ENCODE data around the gene FGF14.

Gene FGF14

DNA sequence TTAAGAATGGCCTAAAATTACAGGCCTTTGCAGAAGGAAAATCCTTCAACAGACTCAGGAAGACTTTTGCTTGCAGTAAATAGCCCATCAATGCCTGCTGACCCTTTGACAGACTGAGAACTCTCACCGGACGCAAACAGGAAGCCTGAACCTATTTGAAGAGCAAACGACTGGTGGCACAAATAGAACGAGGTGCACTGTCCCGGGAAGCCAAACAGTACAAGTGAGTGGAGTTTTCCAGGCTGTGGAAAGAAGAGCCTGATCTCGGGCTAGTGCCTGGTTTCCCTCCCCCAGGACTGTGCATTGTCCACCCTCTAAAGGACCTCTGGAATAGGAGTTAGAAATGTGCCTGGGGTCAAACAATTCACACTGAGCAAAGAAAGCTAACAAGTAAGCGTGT lies 165.5 kb downstream of the FGF14 start:
- Histone ChIP-seq H3K9me3 (ENCODE audit: control insufficient read depth, insufficient read depth, low read depth, low read length) (no peaks in the 10 kb centered on the region), H3K4me1 (ENCODE audit: control insufficient read depth, insufficient read depth, low read length) (no peaks in the 10 kb centered on the region), H3K27ac (ENCODE audit: extremely low read depth, low read depth, low read length) (no peak overlapping the region), H3K36me3 (ENCODE audit: control insufficient read depth in 2 of 2, insufficient read depth in 1 of 2, low read length in 2 of 2) (no peaks in the 10 kb centered on the region), H3K4me3 (ENCODE audit: low read depth, low read length) (no peak overlapping the region)
- CTCF ChIA-PET: interaction anchor here (0.6 kb wide), 1 partner anchor 105 kb away, joined by 3 read pairs; no protein-coding TSS in a partner anchor
- TF ChIP-seq ZNF221 (tag by site-specific recombination; IDR thresholded peaks at IDR 0.05; ENCODE audit: borderline replicate concordance) (no peak), MZF1 (tag by site-specific recombination; IDR thresholded peaks at IDR 0.05; ENCODE audit: borderline replicate concordance) (no peak), ZNF248 (tag by site-specific recombination; IDR thresholded peaks at IDR 0.05) (no peak), KLF16 (tag by site-specific recombination; IDR thresholded peaks at IDR 0.05) (no peak), TRIM28 (IDR thresholded peaks at IDR 0.05; ENCODE audit: borderline replicate concordance, low read length) (no peak), ZNF239 (tag by site-specific recombination; IDR thresholded peaks at IDR 0.05) (no peak), ZNF513 (tag by site-specific recombination; IDR thresholded peaks at IDR 0.05) (no peak), ZNF324 (tag by site-specific recombination; IDR thresholded peaks at IDR 0.05) (no peak)
- POLR2A ChIA-PET: no interaction called here

DNA sequence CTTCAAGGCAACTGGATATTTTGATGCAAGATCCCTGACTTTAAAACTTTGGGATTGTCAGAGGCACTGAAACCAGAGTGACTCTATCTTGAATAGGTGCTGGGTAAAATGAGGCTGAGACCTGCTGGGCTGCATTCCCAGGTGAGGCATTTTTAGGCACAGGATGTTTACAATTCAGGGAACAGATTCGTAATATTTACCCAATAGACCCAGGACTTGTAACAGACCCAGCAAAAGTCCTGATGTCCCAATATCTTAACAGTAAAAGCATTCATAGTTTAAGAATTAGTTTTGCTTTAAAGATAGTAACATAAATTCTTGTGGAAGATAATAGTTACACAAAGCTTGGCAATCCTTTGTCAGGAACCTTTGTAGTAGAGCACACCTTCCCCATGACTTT lies 166.2 kb downstream of the FGF14 start:
- Histone ChIP-seq H3K4me3 (ENCODE audit: low read depth, low read length) (no peak overlapping the region), H3K36me3 (ENCODE audit: control insufficient read depth in 2 of 2, insufficient read depth in 1 of 2, low read length in 2 of 2) (no peaks in the 10 kb centered on the region), H3K4me1 (ENCODE audit: control insufficient read depth, insufficient read depth, low read length) (no peaks in the 10 kb centered on the region), H3K9me3 (ENCODE audit: control insufficient read depth, insufficient read depth, low read depth, low read length) (no peaks in the 10 kb centered on the region), H3K27ac (ENCODE audit: extremely low read depth, low read depth, low read length) (no peak overlapping the region)
- ChIA-PET CTCF (no interaction called here), POLR2A (no interaction called here)
- TF ChIP-seq HOXC10 (CRISPR knock-in tag; IDR thresholded peaks at IDR 0.05) (no peak), ZBTB20 (tag by site-specific recombination; IDR thresholded peaks at IDR 0.05) (no peak), ZNF555 (tag by site-specific recombination; conservative IDR thresholded peaks at IDR 0.05) (no peak), ZFP69B (tag by site-specific recombination; IDR thresholded peaks at IDR 0.05) (no peak), PRDM10 (tag by site-specific recombination; IDR thresholded peaks at IDR 0.05) (no peak), IKZF3 (tag by site-specific recombination; IDR thresholded peaks at IDR 0.05) (no peak), ZNF692 (tag by site-specific recombination; IDR thresholded peaks at IDR 0.05) (no peak)
- TF ChIP-seq, protein P1, sequence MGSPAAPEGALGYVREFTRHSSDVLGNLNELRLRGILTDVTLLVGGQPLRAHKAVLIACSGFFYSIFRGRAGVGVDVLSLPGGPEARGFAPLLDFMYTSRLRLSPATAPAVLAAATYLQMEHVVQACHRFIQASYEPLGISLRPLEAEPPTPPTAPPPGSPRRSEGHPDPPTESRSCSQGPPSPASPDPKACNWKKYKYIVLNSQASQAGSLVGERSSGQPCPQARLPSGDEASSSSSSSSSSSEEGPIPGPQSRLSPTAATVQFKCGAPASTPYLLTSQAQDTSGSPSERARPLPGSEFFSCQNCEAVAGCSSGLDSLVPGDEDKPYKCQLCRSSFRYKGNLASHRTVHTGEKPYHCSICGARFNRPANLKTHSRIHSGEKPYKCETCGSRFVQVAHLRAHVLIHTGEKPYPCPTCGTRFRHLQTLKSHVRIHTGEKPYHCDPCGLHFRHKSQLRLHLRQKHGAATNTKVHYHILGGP (tag by site-specific recombination; IDR thresholded peaks at IDR 0.05): no peak
